BJ (cell line): Measurements from ENCODE around the gene FUS. TPM values are rescaled to one million over a fixed set of nuclear protein-coding genes. Genes with fewer than 3 reads are reported as not detected.
"Not testable (repeated sequence)": the region's sequence is repeated elsewhere in the genome, so short reads cannot be mapped to it uniquely, and the experiment has no call there.

ENCODE experiments used
- CTCF ChIA-PET: fragments of 350-600 bp; formaldehyde crosslinking; extraction: SDS; loops from one replicate; lab custom pipeline; 2021; ENCODE audit warnings: antibody characterized with exemption, inconsistent platforms; lab: Yijun Ruan, JAX
- POLR2A ChIA-PET: fragments of 300-600 bp; sonication (Branson Sonifier 250); formaldehyde crosslinking; extraction: SDS; loops from one replicate; lab custom pipeline; 2021; ENCODE audit warnings: antibody characterized with exemption; lab: Charles Lee
- DNase-seq: peaks from one replicate; pipeline ENCODE4 v3.0.0-alpha.2; 2011; ENCODE audit warnings: low read depth
- H3K27me3 ChIP-seq: 2 replicates; pipeline ENCODE4 v1.6.0; 2011; ENCODE audit warnings: low read length; ENCODE audit not compliant: control insufficient read depth, insufficient read depth
- H3K36me3 ChIP-seq: 2 replicates; pipeline ENCODE4 v1.5.1; 2011; ENCODE audit warnings: low read length; ENCODE audit not compliant: control insufficient read depth, insufficient read depth
- H3K4me3 ChIP-seq: 2 replicates; pipeline ENCODE4 v1.5.1; 2011; ENCODE audit warnings: low read depth, mild to moderate bottlenecking, control low read depth, low read length
- CTCF ChIP-seq: IDR thresholded peaks from 2 replicates; pipeline ENCODE4 v1.5.1; 2011; ENCODE audit warnings: low read depth, mild to moderate bottlenecking, control low read depth, inconsistent platforms, low read length, moderate library complexity; ENCODE audit not compliant: insufficient read depth
- polyA plus RNA-seq: library from polyadenylated mRNA; depleted of rRNA; stranded (reverse); fragments of >200 nt; gene quantifications from 2 replicates; pipeline ENCODE4 v1.2.3, GENCODE V29; 2011

The FUS gene
- polyA plus RNA-seq, 1 experiment, result 109 TPM

GRCh38 chr16:31194898-31195297 lies 15.0 kb downstream of the FUS start:
- no peaks in the 10 kb centered on the region for H3K27me3 ChIP-seq
- no peak for TF ChIP-seq CTCF
- CTCF ChIA-PET, result no interaction called here
- no peak for DNase-seq
- POLR2A ChIA-PET, result no interaction called here
- peaks cover 37% of the 10 kb centered on the region for H3K36me3 ChIP-seq
- H3K4me3 ChIP-seq, result no peak overlapping the region

GRCh38 chr16:31195861-31196260 lies 15.9 kb downstream of the FUS start:
- POLR2A ChIA-PET, H3K4me3 ChIP-seq, DNase-seq, H3K27me3 ChIP-seq: not testable (repeated sequence)
- CTCF ChIA-PET, result interaction anchor here (1.3 kb wide), 1 partner anchor 247 kb away, joined by 5 read pairs; the partner anchor contains the start of gene ZNF843
- peaks cover 30% of the 10 kb centered on the region for H3K36me3 ChIP-seq

- no peak overlapping the region for H3K4me3 ChIP-seq
- peaks cover 26% of the 10 kb centered on the region for H3K36me3 ChIP-seq
- no peaks in the 10 kb centered on the region for H3K27me3 ChIP-seq
- ChIA-PET CTCF (interaction anchor here (1.3 kb wide), 1 partner anchor 247 kb away, joined by 5 read pairs; the partner anchor contains the start of gene ZNF843), POLR2A (no interaction called here)
- no peak for TF ChIP-seq CTCF
- no peak for DNase-seq
Measured at GRCh38 chr16:31196324-31197088, 16.6 kb downstream of the FUS start.

GRCh38 chr16:31198207-31198882 lies 18.4 kb downstream of the FUS start:
- no peaks in the 10 kb centered on the region for H3K27me3 ChIP-seq
- peaks cover 19% of the 10 kb centered on the region for H3K36me3 ChIP-seq
- CTCF ChIA-PET, result no interaction called here
- DNase-seq, result no peak
- no peak for TF ChIP-seq CTCF
- H3K4me3 ChIP-seq, result no peak overlapping the region
- POLR2A ChIA-PET, result interaction anchor here (0.7 kb wide), 1 partner anchor 8 kb away, joined by 3 read pairs; no protein-coding TSS in a partner anchor

DNA sequence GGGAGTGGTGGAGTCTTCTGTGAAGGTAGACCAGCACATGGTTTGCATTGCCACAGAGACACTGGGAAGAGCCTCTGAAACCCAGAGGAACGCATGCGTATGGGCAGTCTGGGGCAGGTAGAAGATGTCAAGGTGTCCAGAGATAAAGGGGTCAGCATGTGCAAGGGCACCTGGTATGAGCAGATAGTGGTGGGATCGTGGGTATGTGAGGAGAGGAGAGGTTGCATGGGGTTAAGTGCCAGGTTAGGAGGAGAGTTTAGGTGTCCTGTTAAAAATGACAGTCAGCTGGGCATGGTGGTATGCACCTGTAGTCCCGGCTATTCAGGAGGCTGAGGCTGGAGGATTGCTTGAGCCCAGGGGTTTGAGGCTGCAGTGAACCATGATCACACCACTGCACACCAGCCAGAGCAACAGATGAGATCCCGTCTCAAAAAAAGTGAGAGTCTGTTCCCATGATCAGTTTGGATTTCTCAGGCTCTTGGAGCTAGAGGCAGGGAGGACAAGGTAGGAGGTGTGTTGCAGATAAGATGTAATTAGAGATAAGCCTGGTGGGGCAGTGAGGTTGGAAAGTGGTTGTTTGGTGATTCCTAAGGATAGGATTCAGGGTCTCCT lies 19.6 kb downstream of the FUS start:
- Histone ChIP-seq H3K27me3 (no peaks in the 10 kb centered on the region), H3K4me3 (no peak overlapping the region), H3K36me3 (peaks cover 10% of the 10 kb centered on the region)
- no peak for TF ChIP-seq CTCF
- ChIA-PET CTCF (no interaction called here), POLR2A (no interaction called here)
- DNase-seq, result no peak

- H3K27me3 ChIP-seq, H3K4me3 ChIP-seq, H3K36me3 ChIP-seq, POLR2A ChIA-PET, DNase-seq: not testable (repeated sequence)
- CTCF ChIA-PET, result interaction anchor here (1.4 to 2.8 kb wide), 3 partner anchors 17 to 243 kb away, joined by 3 to 12 read pairs (median 5); partner anchors contain the start of genes PYDC1 and ZNF843
Measured at GRCh38 chr16:31200111-31200510, 20.2 kb downstream of the FUS start.
